ENCODE measurements around the gene HOXA6.

HOXA6 gene

GRCh38 chr7:27149842-27150567 lies 2.4 kb upstream of the HOXA6 start:
- DNase-seq: no peak

GRCh38 chr7:27148756-27149641 lies 1.4 kb upstream of the HOXA6 start:
- no peak for DNase-seq

GRCh38 chr7:27148031-27148755 lies 619 bp upstream of the HOXA6 start:
- DNase-seq: no peak

- DNase-seq: no peak
Observed at GRCh38 chr7:27146491-27147198, 929 bp downstream of the HOXA6 start.

GRCh38 chr7:27145914-27146412 lies 1.6 kb downstream of the HOXA6 start:
- no peak for DNase-seq

- DNase-seq: no peak
Observed at GRCh38 chr7:27145165-27145913, 2.2 kb downstream of the HOXA6 start.

GRCh38 chr7:27144781-27145164 lies 2.8 kb downstream of the HOXA6 start:
- DNase-seq: no peak

GRCh38 chr7:27143950-27144780 lies 3.4 kb downstream of the HOXA6 start:
- DNase-seq: no peak

- peak; percentile 63 for DNase-seq
Observed at GRCh38 chr7:27143023-27143949, 4.3 kb downstream of the HOXA6 start, which contains the start of gene HOXA5. TSS of gene HOXA5 (minus strand) at chr7:27143681. CDS start at chr7:27143607, 74 bp downstream.

GRCh38 chr7:27142580-27143022 lies 5.0 kb downstream of the HOXA6 start:
- no peak for DNase-seq

GRCh38 chr7:27141923-27142579 lies 5.5 kb downstream of the HOXA6 start:
- DNase-seq: no peak

- no peak for DNase-seq
Observed at GRCh38 chr7:27141137-27141922, 6.2 kb downstream of the HOXA6 start.

GRCh38 chr7:27140126-27140857 lies 7.3 kb downstream of the HOXA6 start:
- no peak for DNase-seq

GRCh38 chr7:27139334-27140125 lies 8.0 kb downstream of the HOXA6 start:
- DNase-seq: no peak

- no peak for DNase-seq
Observed at GRCh38 chr7:27138985-27139333, 8.6 kb downstream of the HOXA6 start.

- no peak for DNase-seq
Observed at GRCh38 chr7:27138472-27138871, 9.1 kb downstream of the HOXA6 start.

Data from CD4-positive, alpha-beta T cell treated with Interleukin-15 for 1 hour (primary cell).